Naive thymus-derived CD4-positive, alpha-beta T cell (primary cell): Measurements from ENCODE around the gene CHD1. TPM values are rescaled to one million over a fixed set of nuclear protein-coding genes. Genes with fewer than 3 reads are reported as not detected.

Source experiments
- ATAC-seq: fragments of 150-1000 bp; cut with Tn5 transposase; 2 replicates; pipeline ENCODE4 v1.10.0; 2021; ENCODE audit warnings: mild to moderate bottlenecking, moderate library complexity
- CTCF ChIA-PET: fragments of 350-600 bp; sonication (Branson Sonifier 250); formaldehyde crosslinking; loops from one replicate; lab custom pipeline; 2021; ENCODE audit warnings: antibody characterized with exemption; lab: Charles Lee
- POLR2A ChIA-PET: fragments of 350-600 bp; sonication (Branson Sonifier 250); formaldehyde crosslinking; loops from one replicate; lab custom pipeline; 2021; ENCODE audit warnings: antibody characterized with exemption, inconsistent platforms; lab: Charles Lee
- DNase-seq, 9 donors: peaks; one replicate each; pipeline versions ENCODE4 v3.0.0 to v3.0.0-alpha.2; 2020 to 2022; ENCODE audit warnings: mixed read lengths in 1 of 9
- H3K27ac ChIP-seq: one replicate; pipeline ENCODE4 v1.7.0; 2013; ENCODE audit warnings: mild to moderate bottlenecking, low read depth, low read length, moderate library complexity
- H3K27me3 ChIP-seq, 2 donors: one replicate each; pipeline ENCODE4 v1.7.0; 2013; ENCODE audit warnings: low read length in 2 of 2, mild to moderate bottlenecking in 2 of 2, moderate library complexity in 2 of 2; ENCODE audit not compliant: control insufficient read depth in 2 of 2, insufficient read depth in 2 of 2
- H3K36me3 ChIP-seq, 3 experiments: 1 replicate in 2 of 3; 2 replicates in 1 of 3; pipeline ENCODE4 v1.7.0; 2013; ENCODE audit warnings: low read length in 3 of 3, mild to moderate bottlenecking in 3 of 3, moderate library complexity in 1 of 3; ENCODE audit not compliant: insufficient read depth in 3 of 3, control insufficient read depth in 2 of 3
- H3K4me1 ChIP-seq, 2 donors: one replicate each; pipeline ENCODE4 v1.7.0; 2013; ENCODE audit warnings: low read length in 2 of 2, mild to moderate bottlenecking in 2 of 2, moderate library complexity in 1 of 2; ENCODE audit not compliant: control insufficient read depth in 2 of 2, insufficient read depth in 2 of 2
- H3K4me3 ChIP-seq: 2 replicates; pipeline ENCODE4 v1.7.0; 2013; ENCODE audit warnings: mild to moderate bottlenecking, low read length
- H3K9me3 ChIP-seq, 3 experiments: 1 replicate in 2 of 3; 2 replicates in 1 of 3; pipeline ENCODE4 v1.7.0; 2013; ENCODE audit warnings: low read length in 3 of 3; ENCODE audit not compliant: control insufficient read depth in 2 of 3
- H3K27ac Mint-ChIP-seq, 9 donors: one replicate each; pipeline ENCODE4 v1.8.0; 2020 to 2022; ENCODE audit warnings: mixed read lengths in 9 of 9, mild to moderate bottlenecking in 8 of 9, moderate library complexity in 5 of 9, inconsistent platforms in 2 of 9
- H3K27me3 Mint-ChIP-seq, 5 donors: one replicate each; pipeline ENCODE4 v1.8.0; 2021 to 2022; ENCODE audit warnings: mixed read lengths in 5 of 5, mild to moderate bottlenecking in 1 of 5
- H3K36me3 Mint-ChIP-seq, 5 donors: one replicate each; pipeline ENCODE4 v1.8.0; 2020 to 2022; ENCODE audit warnings: mixed read lengths in 5 of 5, mild to moderate bottlenecking in 3 of 5, inconsistent platforms in 1 of 5
- H3K4me1 Mint-ChIP-seq, 7 donors: one replicate each; pipeline ENCODE4 v1.8.0; 2020 to 2022; ENCODE audit warnings: mixed read lengths in 7 of 7, mild to moderate bottlenecking in 3 of 7, inconsistent platforms in 1 of 7
- H3K4me3 Mint-ChIP-seq, 10 donors: one replicate each; pipeline ENCODE4 v1.8.0; 2020 to 2022; ENCODE audit warnings: mild to moderate bottlenecking in 10 of 10, mixed read lengths in 10 of 10, moderate library complexity in 6 of 10, inconsistent platforms in 2 of 10
- H3K9me3 Mint-ChIP-seq, 11 donors: one replicate each; pipeline ENCODE4 v1.8.0; 2020 to 2022; ENCODE audit warnings: mixed read lengths in 11 of 11, mild to moderate bottlenecking in 4 of 11, inconsistent platforms in 1 of 11, moderate library complexity in 1 of 11
- intact Hi-C, 2 donors: fragments of 100-400 bp; cut with micrococcal nuclease; formaldehyde crosslinking; loops; one replicate each; pipeline ENCODE4 v1.15.1; 2023
- polyA plus RNA-seq, 2 donors: library from polyadenylated mRNA; unstranded; fragments of 300-500 nt; fragmentation: Illumina TruSeq; gene quantifications; one replicate each; pipeline ENCODE4 v1.2.3, GENCODE V29; 2021
- total RNA-seq, 6 experiments: library from RNA in 5 of 6; stranded (reverse) in 5 of 6; gene quantifications; 1 replicate in 5 of 6; 2 replicates in 1 of 6; pipeline ENCODE4 v1.2.3 and lab custom pipeline; 2021 to 2026

CHD1 gene
- total and polyA plus RNA-seq, 7 experiments from 2014 or later, result 9.1 to 134 (median 87.9) TPM

DNA sequence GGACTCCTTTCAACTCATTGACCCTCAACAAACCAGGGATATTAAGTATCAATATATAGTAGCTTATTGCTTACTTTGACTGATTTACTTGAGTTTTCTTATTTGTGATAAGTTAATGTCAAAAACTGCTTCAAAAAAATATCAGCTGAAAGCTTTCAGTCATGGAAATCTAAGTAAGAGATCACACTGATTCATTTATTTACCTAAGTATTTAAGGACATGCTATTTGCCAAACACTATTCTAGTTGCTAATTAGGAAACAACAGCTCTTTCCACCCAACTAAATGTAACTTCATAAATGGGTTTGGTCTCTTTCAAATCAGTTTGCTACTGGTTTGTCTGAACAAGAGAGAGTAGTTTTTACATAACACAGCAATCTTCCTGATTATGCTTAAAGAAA is 48.2 kb downstream of the CHD1 start:
- no peaks in the 10 kb centered on the region for H3K9me3 Mint-ChIP-seq
- H3K36me3 Mint-ChIP-seq, result peaks cover 16 to 53% (median 39%) of the 10 kb centered on the region in 5 donors
- H3K27me3 Mint-ChIP-seq, result no peaks in the 10 kb centered on the region
- POLR2A ChIA-PET, result no interaction called here
- H3K36me3 ChIP-seq, result peaks cover 17 to 80% (median 58%) of the 10 kb centered on the region in 3 experiments
- CTCF ChIA-PET, result no interaction called here
- H3K4me1 Mint-ChIP-seq, result peaks cover 3 to 19% (median 13%) of the 10 kb centered on the region in 7 donors
- DNase-seq, result no peak
- intact Hi-C loops, result loop anchor here in 1 of 2 donors (2.0 kb wide), 1 partner anchor 16 kb away; no protein-coding TSS in a partner anchor
- no peak overlapping the region for H3K4me3 Mint-ChIP-seq
- peak overlapping the region in 2 of 9 donors; percentile 36 to 54 for H3K27ac Mint-ChIP-seq
- no peak for ATAC-seq
- H3K4me3 ChIP-seq, result no peak overlapping the region
- H3K27me3 ChIP-seq, result no peaks in the 10 kb centered on the region
- no peak overlapping the region for H3K27ac ChIP-seq
- no peaks in the 10 kb centered on the region for H3K4me1 ChIP-seq
- H3K9me3 ChIP-seq, result no peaks in the 10 kb centered on the region

DNA sequence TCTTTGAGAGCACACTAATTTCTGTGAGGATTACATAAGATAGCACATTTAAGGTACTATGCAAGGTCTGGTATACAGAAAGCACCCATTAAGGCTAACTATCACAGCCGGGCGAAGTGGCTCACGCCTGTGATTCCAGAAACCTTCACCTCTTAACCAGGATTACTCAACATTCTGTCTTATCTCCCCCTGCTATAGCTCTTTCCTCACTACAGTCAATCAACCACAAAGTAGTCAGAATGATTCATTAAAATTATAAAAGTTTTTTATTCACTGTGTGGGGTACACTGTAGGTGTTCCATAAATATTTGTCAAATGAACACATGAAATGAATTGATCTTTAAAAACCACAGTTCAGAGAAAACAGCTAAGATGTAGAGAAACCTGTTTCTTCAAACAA is 48.7 kb downstream of the CHD1 start:
- Histone ChIP-seq H3K27ac (no peak overlapping the region), H3K27me3 (no peaks in the 10 kb centered on the region), H3K4me3 (no peak overlapping the region), H3K36me3 (peaks cover 17 to 76% (median 57%) of the 10 kb centered on the region in 3 experiments), H3K9me3 (no peaks in the 10 kb centered on the region), H3K4me1 (no peaks in the 10 kb centered on the region)
- Mint-ChIP-seq H3K4me3 (no peak overlapping the region), H3K36me3 (peaks cover 16 to 50% (median 39%) of the 10 kb centered on the region in 5 donors), H3K27me3 (no peaks in the 10 kb centered on the region), H3K27ac (peak overlapping the region in 1 of 9 donors; percentile 36), H3K9me3 (no peaks in the 10 kb centered on the region), H3K4me1 (peaks cover 3 to 19% (median 13%) of the 10 kb centered on the region in 7 donors)
- POLR2A ChIA-PET, result no interaction called here
- ATAC-seq (peak; percentile 56), DNase-seq (no peak)
- intact Hi-C loops, result loop anchor here in 1 of 2 donors (2.0 kb wide), 1 partner anchor 17 kb away; no protein-coding TSS in a partner anchor
- CTCF ChIA-PET, result no interaction called here

DNA sequence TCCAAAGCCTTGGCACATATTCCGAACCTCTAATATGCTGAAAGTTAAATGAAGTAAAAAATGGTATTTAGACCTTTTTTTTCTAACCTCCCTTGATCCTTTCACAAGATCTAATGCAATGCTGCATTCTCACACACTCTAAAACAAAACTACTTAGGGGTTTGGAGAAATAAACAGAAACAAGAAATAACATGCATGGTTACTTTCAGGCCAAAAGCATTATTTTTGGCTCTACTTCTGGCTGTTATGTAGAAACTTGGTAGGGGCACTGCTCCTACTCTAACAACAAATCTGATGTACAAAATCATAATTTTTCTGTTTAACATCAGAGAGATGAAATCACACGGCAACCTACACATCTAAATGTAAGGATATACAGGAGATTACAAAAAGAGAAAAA is 51.2 kb downstream of the CHD1 start:
- Histone ChIP-seq H3K27ac (no peak overlapping the region), H3K36me3 (peaks cover 17 to 71% (median 56%) of the 10 kb centered on the region in 3 experiments), H3K27me3 (no peaks in the 10 kb centered on the region), H3K4me3 (no peak overlapping the region), H3K4me1 (no peaks in the 10 kb centered on the region), H3K9me3 (no peaks in the 10 kb centered on the region)
- H3K4me3 Mint-ChIP-seq, result no peak overlapping the region
- H3K27me3 Mint-ChIP-seq, result no peaks in the 10 kb centered on the region
- H3K27ac Mint-ChIP-seq, result peak overlapping the region in 3 of 9 donors; percentile 32 to 74 (median 55)
- peaks cover 16 to 44% (median 31%) of the 10 kb centered on the region in 5 donors for H3K36me3 Mint-ChIP-seq
- ChIA-PET CTCF (no interaction called here), POLR2A (no interaction called here)
- peaks cover 2 to 19% (median 13%) of the 10 kb centered on the region in 7 donors for H3K4me1 Mint-ChIP-seq
- ATAC-seq (no peak), DNase-seq (no peak)
- intact Hi-C loops, result loop anchor here in 1 of 2 donors (2.0 kb wide), 1 partner anchor 13 kb away; no protein-coding TSS in a partner anchor
- H3K9me3 Mint-ChIP-seq, result no peaks in the 10 kb centered on the region

DNA sequence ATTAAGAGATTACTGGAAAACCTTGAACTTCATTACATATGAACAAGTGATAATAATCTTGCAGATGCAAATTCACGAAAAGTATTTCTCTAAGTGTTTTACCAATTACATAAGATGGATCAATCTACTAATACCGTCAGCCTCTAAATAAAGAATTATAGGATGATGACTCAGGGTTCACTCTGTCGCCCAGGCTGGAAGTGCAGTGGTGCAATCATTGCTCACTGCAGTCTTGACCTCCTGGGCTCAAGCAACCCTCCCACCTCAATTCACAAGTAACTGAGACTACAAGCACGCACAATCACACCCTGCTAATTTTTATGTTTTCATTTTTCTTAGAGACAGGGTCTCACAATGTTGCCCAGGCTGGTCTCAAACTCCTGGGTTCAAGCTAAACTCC is 56.1 kb downstream of the CHD1 start:
- ChIA-PET CTCF (no interaction called here), POLR2A (no interaction called here)
- H3K36me3 Mint-ChIP-seq, result peaks cover 11 to 39% (median 33%) of the 10 kb centered on the region in 5 donors
- H3K4me3 ChIP-seq, result no peak overlapping the region
- H3K27me3 Mint-ChIP-seq, result no peaks in the 10 kb centered on the region
- H3K27ac ChIP-seq, result no peak overlapping the region
- no peak for DNase-seq
- H3K4me1 ChIP-seq, result no peaks in the 10 kb centered on the region
- H3K36me3 ChIP-seq, result peaks cover 27 to 67% (median 40%) of the 10 kb centered on the region in 3 experiments
- ATAC-seq, result no peak
- H3K27ac Mint-ChIP-seq, result peak overlapping the region in 1 of 9 donors; percentile 30
- no peaks in the 10 kb centered on the region for H3K9me3 Mint-ChIP-seq
- no peaks in the 10 kb centered on the region for H3K9me3 ChIP-seq
- peaks cover 2 to 17% (median 6%) of the 10 kb centered on the region in 7 donors for H3K4me1 Mint-ChIP-seq
- intact Hi-C loops, result no loop called here
- no peaks in the 10 kb centered on the region for H3K27me3 ChIP-seq
- no peak overlapping the region for H3K4me3 Mint-ChIP-seq

DNA sequence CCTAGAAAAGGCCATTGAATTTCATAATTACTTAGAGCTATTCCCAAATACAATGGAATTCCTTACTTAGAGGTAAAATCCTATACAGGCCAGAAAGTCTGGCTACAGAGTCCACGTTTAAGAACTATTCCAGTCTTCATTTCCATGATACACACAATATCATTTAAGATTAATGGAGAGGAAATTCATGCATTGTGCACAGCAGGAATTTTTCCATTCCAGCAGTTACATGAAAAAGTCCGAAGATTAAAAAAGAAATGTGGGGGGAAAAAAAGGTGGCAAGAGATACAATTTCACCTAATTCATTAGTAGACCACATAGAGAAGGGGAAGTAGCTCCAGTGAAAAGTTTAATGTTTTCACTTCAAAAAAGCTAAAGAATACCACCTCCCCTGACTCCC is 63.1 kb downstream of the CHD1 start:
- ChIA-PET CTCF (no interaction called here), POLR2A (no interaction called here)
- Histone ChIP-seq H3K9me3 (no peaks in the 10 kb centered on the region), H3K4me3 (no peak overlapping the region), H3K36me3 (peaks cover 14 to 70% (median 16%) of the 10 kb centered on the region in 3 experiments), H3K27ac (no peak overlapping the region), H3K27me3 (no peaks in the 10 kb centered on the region), H3K4me1 (no peaks in the 10 kb centered on the region)
- no peaks in the 10 kb centered on the region for H3K27me3 Mint-ChIP-seq
- intact Hi-C loops, result no loop called here
- no peak overlapping the region for H3K4me3 Mint-ChIP-seq
- ATAC-seq, result no peak
- no peaks in the 10 kb centered on the region for H3K9me3 Mint-ChIP-seq
- peaks cover 12 to 45% (median 37%) of the 10 kb centered on the region in 5 donors for H3K36me3 Mint-ChIP-seq
- H3K4me1 Mint-ChIP-seq, result peaks cover 0 to 14% (median 6%) of the 10 kb centered on the region in 7 donors
- no peak for DNase-seq
- H3K27ac Mint-ChIP-seq, result peak overlapping the region in 3 of 9 donors; percentile 34 to 55 (median 34)

DNA sequence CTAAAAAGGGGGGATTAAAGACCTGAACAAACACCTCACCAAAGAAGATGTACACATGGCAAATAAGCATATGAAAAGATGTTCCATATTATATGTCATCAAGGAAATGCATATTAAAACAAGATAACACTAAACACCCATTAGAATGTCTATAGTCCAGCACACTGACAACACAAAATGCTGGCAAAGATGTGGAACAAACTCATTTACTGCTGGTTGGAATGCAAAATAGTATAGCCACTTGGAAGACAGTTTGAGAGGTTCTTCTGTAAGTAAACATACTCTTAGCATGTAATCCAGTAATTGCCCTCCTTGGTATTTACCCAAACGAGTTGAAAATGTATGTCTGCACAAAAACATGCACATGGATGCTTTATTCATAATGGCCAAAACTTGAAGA is 81.8 kb downstream of the CHD1 start:
- POLR2A ChIA-PET, result no interaction called here
- Histone ChIP-seq H3K4me1 (no peaks in the 10 kb centered on the region), H3K27ac (no peak overlapping the region), H3K36me3 (no peaks in the 10 kb centered on the region), H3K4me3 (no peak overlapping the region), H3K27me3 (no peaks in the 10 kb centered on the region), H3K9me3 (no peaks in the 10 kb centered on the region)
- no peak overlapping the region for H3K4me3 Mint-ChIP-seq
- no peaks in the 10 kb centered on the region for H3K27me3 Mint-ChIP-seq
- H3K9me3 Mint-ChIP-seq, result peaks cover 0 to 18% (median 3%) of the 10 kb centered on the region in 11 donors
- CTCF ChIA-PET, result no interaction called here
- no peak for DNase-seq
- no peak for ATAC-seq
- intact Hi-C loops, result no loop called here
- no peaks in the 10 kb centered on the region for H3K4me1 Mint-ChIP-seq
- no peak overlapping the region for H3K27ac Mint-ChIP-seq
- no peaks in the 10 kb centered on the region for H3K36me3 Mint-ChIP-seq

DNA sequence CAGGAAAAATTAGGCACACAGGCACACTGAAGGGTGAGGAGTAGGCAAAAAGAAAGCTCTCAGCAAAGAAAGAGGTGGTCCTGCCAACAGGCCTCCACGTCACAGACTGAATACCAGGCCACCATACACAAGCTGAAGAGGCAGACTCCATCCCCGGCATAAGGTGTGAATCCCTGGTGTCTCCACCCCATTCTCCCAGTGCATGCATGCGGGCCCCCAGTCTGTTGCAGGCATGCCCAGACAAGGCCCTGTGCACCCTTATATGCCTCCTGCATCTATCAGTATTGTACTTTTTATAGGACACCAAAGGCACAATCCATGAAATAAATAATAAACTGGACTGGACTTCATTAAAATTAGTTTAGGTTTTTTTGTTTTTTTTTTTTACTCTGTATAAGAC is 82.3 kb downstream of the CHD1 start:
- no peaks in the 10 kb centered on the region for H3K4me1 Mint-ChIP-seq
- no peak for DNase-seq
- Histone ChIP-seq H3K4me1 (no peaks in the 10 kb centered on the region), H3K36me3 (no peaks in the 10 kb centered on the region), H3K27me3 (no peaks in the 10 kb centered on the region), H3K27ac (no peak overlapping the region), H3K9me3 (no peaks in the 10 kb centered on the region), H3K4me3 (no peak overlapping the region)
- intact Hi-C loops, result no loop called here
- ChIA-PET POLR2A (no interaction called here), CTCF (no interaction called here)
- peaks cover 0 to 18% (median 3%) of the 10 kb centered on the region in 11 donors for H3K9me3 Mint-ChIP-seq
- H3K27me3 Mint-ChIP-seq, result no peaks in the 10 kb centered on the region
- no peaks in the 10 kb centered on the region for H3K36me3 Mint-ChIP-seq
- H3K27ac Mint-ChIP-seq, result no peak overlapping the region
- no peak for ATAC-seq
- no peak overlapping the region for H3K4me3 Mint-ChIP-seq
